VCaP (cell line): Measurements from ENCODE around the gene NHLRC1.

Experiments
- H3K27ac ChIP-seq: fragments of 450-650 bp; 2 replicates; pipeline ENCODE4 v1.5.1; 2017
- TF ChIP-seq, protein P1 (sequence below): fragments of 450-650 bp; conservative IDR thresholded peaks from 2 replicates; pipeline ENCODE4 v1.5.1; 2017; ENCODE audit warnings: mild to moderate bottlenecking, moderate library complexity

The NHLRC1 gene

DNA sequence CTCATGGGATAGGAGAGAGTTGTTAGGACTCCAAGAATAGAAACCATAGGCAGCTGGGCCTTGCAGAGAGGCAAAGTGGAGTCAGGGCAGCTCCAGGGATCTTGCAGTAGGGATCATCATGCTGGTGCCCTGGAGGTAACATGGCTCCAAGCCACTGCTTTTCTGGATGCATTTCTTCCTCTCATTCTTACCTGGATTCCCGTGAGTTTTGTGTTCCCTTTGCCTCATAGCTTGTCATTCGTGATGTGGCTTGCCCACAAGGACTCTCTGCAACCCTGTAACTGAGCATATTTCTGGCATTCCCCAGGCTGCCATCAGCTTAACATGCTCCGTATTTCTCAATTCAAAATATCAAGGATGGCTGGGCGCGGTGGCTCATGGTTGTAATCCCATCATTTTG is 5.3 kb downstream of the NHLRC1 start:
- TF ChIP-seq, protein P1, sequence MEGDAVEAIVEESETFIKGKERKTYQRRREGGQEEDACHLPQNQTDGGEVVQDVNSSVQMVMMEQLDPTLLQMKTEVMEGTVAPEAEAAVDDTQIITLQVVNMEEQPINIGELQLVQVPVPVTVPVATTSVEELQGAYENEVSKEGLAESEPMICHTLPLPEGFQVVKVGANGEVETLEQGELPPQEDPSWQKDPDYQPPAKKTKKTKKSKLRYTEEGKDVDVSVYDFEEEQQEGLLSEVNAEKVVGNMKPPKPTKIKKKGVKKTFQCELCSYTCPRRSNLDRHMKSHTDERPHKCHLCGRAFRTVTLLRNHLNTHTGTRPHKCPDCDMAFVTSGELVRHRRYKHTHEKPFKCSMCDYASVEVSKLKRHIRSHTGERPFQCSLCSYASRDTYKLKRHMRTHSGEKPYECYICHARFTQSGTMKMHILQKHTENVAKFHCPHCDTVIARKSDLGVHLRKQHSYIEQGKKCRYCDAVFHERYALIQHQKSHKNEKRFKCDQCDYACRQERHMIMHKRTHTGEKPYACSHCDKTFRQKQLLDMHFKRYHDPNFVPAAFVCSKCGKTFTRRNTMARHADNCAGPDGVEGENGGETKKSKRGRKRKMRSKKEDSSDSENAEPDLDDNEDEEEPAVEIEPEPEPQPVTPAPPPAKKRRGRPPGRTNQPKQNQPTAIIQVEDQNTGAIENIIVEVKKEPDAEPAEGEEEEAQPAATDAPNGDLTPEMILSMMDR, result no peak
- no peak overlapping the region for H3K27ac ChIP-seq

DNA sequence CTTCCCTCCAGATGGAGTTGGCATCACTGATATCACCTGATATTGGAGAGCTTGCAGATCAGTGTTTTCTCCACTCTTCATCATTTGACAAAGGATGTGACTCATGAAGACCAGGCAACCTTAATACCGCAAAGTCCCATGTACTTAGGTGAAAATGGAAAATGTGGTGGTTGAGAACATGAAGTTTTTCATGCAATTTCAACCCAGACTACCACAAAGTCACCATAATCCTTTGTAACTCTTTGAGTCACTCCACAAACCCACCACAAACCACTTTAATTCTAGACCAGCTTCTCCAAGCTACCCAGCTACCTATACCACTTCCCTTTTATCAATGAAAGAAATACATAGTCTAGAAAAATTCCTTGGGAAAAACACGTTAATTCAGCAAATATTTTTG is 7.1 kb downstream of the NHLRC1 start:
- H3K27ac ChIP-seq, result no peak overlapping the region
- TF ChIP-seq, protein P1, result no peak

GRCh38 chr6:18110162-18110561 is 12.3 kb downstream of the NHLRC1 start:
- no peak overlapping the region for H3K27ac ChIP-seq
- TF ChIP-seq, protein P1, result no peak

GRCh38 chr6:18107061-18107460 is 15.4 kb downstream of the NHLRC1 start:
- TF ChIP-seq, protein P1, result no peak
- H3K27ac ChIP-seq, result no peak overlapping the region

DNA sequence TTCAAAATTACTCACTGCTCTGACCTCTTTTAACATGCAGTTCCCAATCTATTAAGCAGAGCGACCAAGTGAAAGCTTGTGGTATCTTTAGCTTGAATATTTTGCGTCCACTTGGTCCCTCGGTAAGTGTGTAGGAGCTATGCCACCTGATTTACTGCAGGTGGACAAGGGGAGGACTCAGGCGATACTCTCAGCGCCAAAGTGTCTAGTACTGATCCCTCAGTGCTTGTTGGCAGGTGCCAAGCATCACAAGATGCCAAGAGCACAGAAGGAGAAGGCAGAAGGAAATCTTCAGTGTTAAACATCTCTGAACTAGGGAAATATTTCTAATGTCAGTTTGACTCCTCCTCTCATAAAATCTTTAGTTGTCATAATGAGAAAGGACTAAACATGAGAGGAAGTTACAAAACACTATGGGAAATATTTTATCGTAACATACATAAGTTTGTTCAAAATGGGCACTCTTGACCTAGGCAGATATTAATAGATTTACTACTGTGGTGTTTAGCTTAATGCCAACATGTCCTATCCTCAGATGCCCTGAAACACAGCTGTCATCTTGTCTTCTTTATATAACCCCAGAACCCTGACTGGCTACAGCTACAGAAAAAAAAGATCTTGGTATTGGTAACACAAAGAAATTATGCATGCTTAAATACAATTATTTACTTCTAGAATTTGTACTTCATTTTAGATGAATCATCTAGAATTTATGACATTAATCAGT is 19.5 kb downstream of the NHLRC1 start:
- no peak overlapping the region for H3K27ac ChIP-seq
- TF ChIP-seq, protein P1, result no peak

GRCh38 chr6:18101873-18102272 is 20.6 kb downstream of the NHLRC1 start:
- H3K27ac ChIP-seq, result no peak overlapping the region
- TF ChIP-seq, protein P1, result no peak

DNA sequence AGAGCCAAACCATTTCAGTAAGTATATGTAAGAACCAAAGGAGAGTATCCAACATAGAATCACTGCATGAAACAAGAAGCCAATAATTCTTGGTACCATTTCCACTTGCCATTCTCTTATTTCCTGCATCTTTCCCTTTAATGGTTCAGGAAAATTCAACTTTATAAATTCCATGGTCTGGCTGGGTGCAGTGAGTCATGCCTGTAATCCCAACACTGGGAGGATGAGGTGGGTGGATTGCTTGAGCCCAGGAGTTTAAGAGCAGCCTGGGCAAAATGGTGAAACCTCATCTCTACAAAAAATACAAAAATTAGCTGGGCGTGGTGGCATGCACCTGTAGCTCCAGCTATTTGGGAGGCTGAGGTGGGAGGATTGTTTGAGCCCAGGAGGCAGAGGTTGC is 21.2 kb downstream of the NHLRC1 start:
- no peak overlapping the region for H3K27ac ChIP-seq
- TF ChIP-seq, protein P1, result no peak
